BLaER1 (cell line): ENCODE results near the gene INPP5A.

Experiments
- H3K27ac ChIP-seq: shearing (Covaris generic); formaldehyde crosslinking; 2 replicates; pipeline ENCODE4 v1.8.1; 2022
- H3K27me3 ChIP-seq: shearing (Covaris generic); formaldehyde crosslinking; 2 replicates; pipeline ENCODE4 v1.8.1; 2022
- H3K36me3 ChIP-seq: shearing (Covaris generic); formaldehyde crosslinking; 2 replicates; pipeline ENCODE4 v1.8.1; 2022
- H3K4me1 ChIP-seq: shearing (Covaris generic); formaldehyde crosslinking; 2 replicates; pipeline ENCODE4 v1.8.1; 2022
- H3K4me2 ChIP-seq: shearing (Covaris generic); formaldehyde crosslinking; 2 replicates; pipeline ENCODE4 v1.8.1; 2022
- H3K4me3 ChIP-seq: shearing (Covaris generic); formaldehyde crosslinking; 2 replicates; pipeline ENCODE4 v1.8.1; 2022
- H3K9ac ChIP-seq: shearing (Covaris generic); formaldehyde crosslinking; 2 replicates; pipeline ENCODE4 v1.8.1; 2022
- H3K9me3 ChIP-seq: shearing (Covaris generic); formaldehyde crosslinking; 2 replicates; pipeline ENCODE4 v1.8.1; 2022
- H4K20me1 ChIP-seq: shearing (Covaris generic); formaldehyde crosslinking; 2 replicates; pipeline ENCODE4 v1.8.1; 2022
- Cebpa-rat ChIP-seq: shearing (Covaris generic); IDR thresholded peaks from 2 replicates; pipeline ENCODE4 v1.8.1; 2022

The INPP5A gene

GRCh38 chr10:132729810-132730572, 192.4 kb downstream of the INPP5A start:
- Histone ChIP-seq H3K9ac (no peak overlapping the region), H3K4me1 (peaks cover 83% of the 10 kb centered on the region), H3K27ac (no peak overlapping the region), H3K4me2 (peak overlapping the region; percentile 15; the same call in 1 of the 2 replicates), H4K20me1 (peaks cover 96% of the 10 kb centered on the region), H3K4me3 (no peak overlapping the region), H3K9me3 (no peaks in the 10 kb centered on the region), H3K27me3 (no peaks in the 10 kb centered on the region), H3K36me3 (peaks cover 23% of the 10 kb centered on the region; the same call in 1 of the 2 replicates)
- no peak for TF ChIP-seq Cebpa-rat

- Histone ChIP-seq H4K20me1 (peaks cover 96% of the 10 kb centered on the region), H3K4me1 (peaks cover 83% of the 10 kb centered on the region), H3K27me3 (no peaks in the 10 kb centered on the region), H3K9ac (no peak overlapping the region), H3K4me3 (no peak overlapping the region), H3K4me2 (peak overlapping the region; percentile 91), H3K9me3 (no peaks in the 10 kb centered on the region), H3K36me3 (peaks cover 23% of the 10 kb centered on the region; the same call in 1 of the 2 replicates), H3K27ac (no peak overlapping the region)
- TF ChIP-seq Cebpa-rat, result no peak
These were observed 193.0 kb downstream of the INPP5A start for GRCh38 chr10:132730573-132730953.

- Histone ChIP-seq H3K27ac (no peak overlapping the region), H4K20me1 (peaks cover 88% of the 10 kb centered on the region), H3K4me3 (no peak overlapping the region), H3K9ac (no peak overlapping the region), H3K4me2 (peak overlapping the region; percentile 91), H3K36me3 (peaks cover 9% of the 10 kb centered on the region; the same call in 1 of the 2 replicates), H3K9me3 (no peaks in the 10 kb centered on the region), H3K27me3 (no peaks in the 10 kb centered on the region), H3K4me1 (peaks cover 99% of the 10 kb centered on the region)
- TF ChIP-seq Cebpa-rat, result no peak
These were observed 194.9 kb downstream of the INPP5A start for GRCh38 chr10:132732518-132732917.

- peaks cover 77% of the 10 kb centered on the region for H4K20me1 ChIP-seq
- H3K4me1 ChIP-seq, result peaks cover 100% of the 10 kb centered on the region
- TF ChIP-seq Cebpa-rat, result no peak
- no peak overlapping the region for H3K4me3 ChIP-seq
- H3K4me2 ChIP-seq, result peak overlapping the region; percentile 91
- H3K9me3 ChIP-seq, result no peaks in the 10 kb centered on the region
- H3K9ac ChIP-seq, result no peak overlapping the region
- no peaks in the 10 kb centered on the region for H3K27me3 ChIP-seq
- H3K36me3 ChIP-seq, result no peaks in the 10 kb centered on the region; the same call in 1 of the 2 replicates
- H3K27ac ChIP-seq, result no peak overlapping the region
These were observed 196.3 kb downstream of the INPP5A start for GRCh38 chr10:132733926-132734325.

- TF ChIP-seq Cebpa-rat, result no peak
- no peaks in the 10 kb centered on the region for H3K9me3 ChIP-seq
These were observed 197.8 kb downstream of the INPP5A start for GRCh38 chr10:132735341-132735775.

GRCh38 chr10:132735923-132736391, 198.4 kb downstream of the INPP5A start:
- Histone ChIP-seq H4K20me1 (peaks cover 61% of the 10 kb centered on the region), H3K36me3 (no peaks in the 10 kb centered on the region; the same call in 1 of the 2 replicates), H3K4me1 (peaks cover 100% of the 10 kb centered on the region), H3K27ac (peak overlapping the region; percentile 76), H3K9me3 (no peaks in the 10 kb centered on the region), H3K4me3 (peak overlapping the region; percentile 31; the same call in 1 of the 2 replicates), H3K27me3 (no peaks in the 10 kb centered on the region), H3K9ac (peak overlapping the region; percentile 26; the same call in 1 of the 2 replicates), H3K4me2 (peak overlapping the region; percentile 91)
- TF ChIP-seq Cebpa-rat, result no peak

More at GRCh38 chr10:132735341-132735775, 197.8 kb downstream of the INPP5A start:
- no peaks in the 10 kb centered on the region for H3K27me3 ChIP-seq
- H3K36me3 ChIP-seq, result no peaks in the 10 kb centered on the region; the same call in 1 of the 2 replicates
- peak overlapping the region; percentile 26; the same call in 1 of the 2 replicates for H3K9ac ChIP-seq
- peak overlapping the region; percentile 91 for H3K4me2 ChIP-seq
- peak overlapping the region; percentile 76 for H3K27ac ChIP-seq
- peak overlapping the region; percentile 31; the same call in 1 of the 2 replicates for H3K4me3 ChIP-seq
- peaks cover 100% of the 10 kb centered on the region for H3K4me1 ChIP-seq
- H4K20me1 ChIP-seq, result peaks cover 67% of the 10 kb centered on the region

DNA sequence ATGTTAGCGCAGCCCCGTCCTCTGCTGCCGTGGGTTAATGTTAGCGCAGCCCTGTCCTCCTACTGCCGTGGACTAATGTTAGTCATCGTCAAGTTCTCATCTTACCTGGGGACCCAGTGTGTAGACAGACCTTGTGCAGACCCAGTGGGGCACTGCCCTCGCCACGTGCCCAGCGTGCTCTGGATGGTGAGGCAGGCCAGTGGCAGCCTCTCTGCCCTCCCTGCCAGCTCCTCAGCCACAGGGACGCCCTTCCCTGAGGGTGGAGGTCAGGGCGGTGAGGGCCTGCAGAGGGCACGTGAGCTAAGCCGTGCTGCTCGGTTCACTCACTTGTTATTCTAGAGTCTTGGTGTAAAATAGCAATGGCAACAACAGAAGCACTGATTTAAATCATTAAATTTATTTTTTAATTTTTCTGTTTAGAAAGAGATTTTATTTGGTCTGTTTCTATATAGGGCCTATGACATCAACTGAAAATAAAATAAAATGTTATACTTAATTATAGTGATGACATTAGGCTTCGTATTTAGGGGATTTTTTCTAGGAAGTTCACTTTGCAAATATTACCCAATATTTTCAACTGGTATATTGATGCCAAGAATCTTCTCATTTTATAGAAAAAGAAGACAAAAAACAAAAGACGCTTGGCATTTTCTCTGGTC, 199.9 kb downstream of the INPP5A start:
- no peak overlapping the region for H3K9ac ChIP-seq
- no peak for TF ChIP-seq Cebpa-rat
- no peaks in the 10 kb centered on the region for H3K9me3 ChIP-seq
- peak overlapping the region; percentile 69 for H3K27ac ChIP-seq
- H3K27me3 ChIP-seq, result no peaks in the 10 kb centered on the region
- H4K20me1 ChIP-seq, result peaks cover 45% of the 10 kb centered on the region
- H3K36me3 ChIP-seq, result peaks cover 13% of the 10 kb centered on the region; the same call in 1 of the 2 replicates
- peaks cover 84% of the 10 kb centered on the region for H3K4me1 ChIP-seq
- no peak overlapping the region for H3K4me3 ChIP-seq
- peak overlapping the region; percentile 91 for H3K4me2 ChIP-seq

- Histone ChIP-seq H3K4me1 (peaks cover 77% of the 10 kb centered on the region), H4K20me1 (peaks cover 34% of the 10 kb centered on the region), H3K27me3 (no peaks in the 10 kb centered on the region), H3K36me3 (peaks cover 17% of the 10 kb centered on the region; the same call in 1 of the 2 replicates), H3K4me2 (peak overlapping the region; percentile 72), H3K4me3 (no peak overlapping the region), H3K9ac (peak overlapping the region; percentile 28; the same call in 1 of the 2 replicates), H3K27ac (no peak overlapping the region), H3K9me3 (no peaks in the 10 kb centered on the region)
- no peak for TF ChIP-seq Cebpa-rat
These were observed 201.1 kb downstream of the INPP5A start for GRCh38 chr10:132738454-132739224.

DNA sequence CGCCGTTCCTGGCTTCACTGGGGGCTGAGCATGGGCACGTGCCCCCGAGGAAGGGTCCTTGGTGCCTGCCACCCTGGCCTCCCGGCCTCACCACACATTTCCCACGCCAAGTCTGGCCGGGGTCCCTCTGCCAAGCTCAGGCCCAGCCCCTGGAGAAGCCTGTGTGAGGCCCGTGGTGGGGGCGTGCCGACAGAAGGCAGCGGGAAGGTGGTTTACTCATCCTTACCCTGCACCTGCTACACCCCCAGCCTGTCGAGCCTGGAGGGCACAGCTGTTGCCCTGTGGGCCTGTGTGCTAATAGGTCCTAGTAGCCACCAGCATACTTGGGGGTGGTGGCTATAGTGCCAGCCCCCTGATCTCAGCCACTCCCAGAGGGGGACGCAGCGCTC, 201.6 kb downstream of the INPP5A start:
- peaks cover 28% of the 10 kb centered on the region for H4K20me1 ChIP-seq
- no peak for TF ChIP-seq Cebpa-rat
- no peak overlapping the region for H3K27ac ChIP-seq
- peaks cover 77% of the 10 kb centered on the region for H3K4me1 ChIP-seq
- no peaks in the 10 kb centered on the region for H3K9me3 ChIP-seq
- no peaks in the 10 kb centered on the region for H3K27me3 ChIP-seq
- peak overlapping the region; percentile 72 for H3K4me2 ChIP-seq
- peaks cover 23% of the 10 kb centered on the region; the same call in 1 of the 2 replicates for H3K36me3 ChIP-seq
- no peak overlapping the region for H3K4me3 ChIP-seq
- peak overlapping the region; percentile 28; the same call in 1 of the 2 replicates for H3K9ac ChIP-seq
